Fibroblast of lung (primary cell): ENCODE results near the gene MAN2C1. TPM values are rescaled to one million over a fixed set of nuclear protein-coding genes. Genes with fewer than 3 reads are reported as not detected.

Experiments used
- DNase-seq, 2 donors: peaks; one replicate each; pipeline versions ENCODE4 v3.0.0 to v3.0.0-alpha.2; 2010; ENCODE audit warnings: low read depth in 2 of 2
- H2AFZ ChIP-seq: 2 replicates; pipeline ENCODE4 v1.5.1; 2012; ENCODE audit warnings: low read length, control low read depth, inconsistent platforms
- H3K27ac ChIP-seq: 2 replicates; pipeline ENCODE4 v1.5.1; 2011; ENCODE audit warnings: low read length, control low read depth; ENCODE audit not compliant: insufficient read depth
- H3K27me3 ChIP-seq: 2 replicates; pipeline ENCODE4 v1.5.1; 2011; ENCODE audit warnings: mild to moderate bottlenecking, low read length; ENCODE audit not compliant: control insufficient read depth, insufficient read depth
- H3K36me3 ChIP-seq: 2 replicates; pipeline ENCODE4 v1.5.1; 2011; ENCODE audit warnings: low read length; ENCODE audit not compliant: control insufficient read depth, insufficient read depth
- H3K4me1 ChIP-seq: 2 replicates; pipeline ENCODE4 v1.5.1; 2011; ENCODE audit warnings: low read length; ENCODE audit not compliant: control insufficient read depth, insufficient read depth; ENCODE audit errors: extremely low read depth
- H3K4me2 ChIP-seq: 2 replicates; pipeline ENCODE4 v1.5.1; 2011; ENCODE audit warnings: low read length, control low read depth; ENCODE audit not compliant: insufficient read depth; ENCODE audit errors: extremely low read depth
- H3K4me3 ChIP-seq, 4 experiments: fragments of 200-600 bp in 1 of 4; sonication (generic) in 1 of 4; replicated peaks in 1 of 4; 2 replicates each; pipeline ENCODE4 v1.5.1; 2011 to 2016; ENCODE audit warnings: low read length in 4 of 4, low read depth in 3 of 4, mild to moderate bottlenecking in 3 of 4, control low read depth in 2 of 4, inconsistent platforms in 1 of 4, mixed read lengths in 1 of 4; ENCODE audit not compliant: insufficient read depth in 1 of 4; ENCODE audit errors: control extremely low read depth in 1 of 4
- H3K79me2 ChIP-seq: 2 replicates; pipeline ENCODE4 v1.5.1; 2012; ENCODE audit warnings: mild to moderate bottlenecking, low read length, inconsistent platforms; ENCODE audit not compliant: control insufficient read depth, insufficient read depth
- H3K9ac ChIP-seq: 2 replicates; pipeline ENCODE4 v1.5.1; 2011; ENCODE audit warnings: mild to moderate bottlenecking, low read length, control low read depth; ENCODE audit not compliant: insufficient read depth
- H3K9me3 ChIP-seq: 2 replicates; pipeline ENCODE4 v1.5.1; 2012; ENCODE audit warnings: low read depth, low read length; ENCODE audit not compliant: control insufficient read depth, insufficient read depth
- H4K20me1 ChIP-seq: 2 replicates; pipeline ENCODE4 v1.5.1; 2011; ENCODE audit warnings: low read length; ENCODE audit not compliant: control insufficient read depth, insufficient read depth; ENCODE audit errors: extremely low read depth
- CTCF ChIP-seq, 2 donors: IDR thresholded peaks in 1 of 2; conservative IDR thresholded peaks in 1 of 2; 1 replicate in 1 of 2; 2 replicates in 1 of 2; pipeline ENCODE4 v1.5.1; 2011 to 2012; ENCODE audit warnings: low read length in 2 of 2, control low read depth in 1 of 2, inconsistent platforms in 1 of 2, low read depth in 1 of 2, mild to moderate bottlenecking in 1 of 2
- EZH2 ChIP-seq: IDR thresholded peaks from 2 replicates; pipeline ENCODE4 v1.5.1; 2012; ENCODE audit warnings: low read length, control low read depth, mild to moderate bottlenecking; ENCODE audit errors: missing control alignments
- polyA minus RNA-seq: library from RNA; depleted of rRNA, polyadenylated mRNA; stranded (reverse); fragments of >200 nt; gene quantifications from 2 replicates; pipeline ENCODE4 v1.2.3, GENCODE V29; 2011; ENCODE audit warnings: low replicate concordance
- polyA plus RNA-seq, 2 donors: library from polyadenylated mRNA; depleted of rRNA in 1 of 2; stranded (reverse) in 1 of 2; unstranded in 1 of 2; fragments of >200 nt; gene quantifications; 2 replicates each; pipeline ENCODE4 v1.2.1, GENCODE V29; 2011 to 2012; ENCODE audit warnings: missing spikeins in 1 of 2
- total RNA-seq: library from RNA; depleted of rRNA; stranded (reverse); fragments of >200 nt; gene quantifications from 2 replicates; pipeline ENCODE4 v1.2.1, GENCODE V29; 2014

The MAN2C1 gene
- 94.3 and 124 TPM in 2 replicates for total RNA-seq
- polyA plus RNA-seq: 27.3 and 40.6 TPM in 2 replicates
- 48.6 and 55.3 TPM in 2 replicates for polyA plus RNA-seq (2012)
- polyA minus RNA-seq: 56.2 and 93.4 TPM in 2 replicates

GRCh38 chr15:75367913-75368688 is at the start of gene MAN2C1:
TSS of gene MAN2C1 (minus strand) at chr15:75368607. CDS start at chr15:75368583, 24 bp downstream.
- Histone ChIP-seq H3K9me3 (no peaks in the 10 kb centered on the region), H2AFZ (peak within 1 kb of the TSS; percentile 73), H4K20me1 (no peaks in the 10 kb centered on the region), H3K27me3 (no peaks in the 10 kb centered on the region), H3K4me2 (peak within 1 kb of the TSS; percentile 100), H3K9ac (peak within 1 kb of the TSS; percentile 92), H3K4me1 (peaks cover 9% of the 10 kb centered on the region), H3K79me2 (peaks cover 8% of the 10 kb centered on the region), H3K4me3 (peak within 1 kb of the TSS; percentile 63 to 88 (median 73)), H3K27ac (peak within 1 kb of the TSS; percentile 86), H3K36me3 (peaks cover 15% of the 10 kb centered on the region)
- TF ChIP-seq CTCF (conservative IDR thresholded peaks at IDR 0.05 in 1 of 2, IDR thresholded peaks at IDR 0.05 in 1 of 2; ENCODE audit: low read depth in 1 of 2, low read length in 2 of 2) (peak; percentile 45 to 81), EZH2 (no peak)
- peak; percentile 94 to 96 for DNase-seq

GRCh38 chr15:75416584-75416983 is 48.2 kb upstream of the MAN2C1 start:
- Histone ChIP-seq H3K27ac (no peak overlapping the region), H3K4me2 (no peak overlapping the region), H4K20me1 (no peaks in the 10 kb centered on the region), H3K9ac (no peak overlapping the region), H3K27me3 (no peaks in the 10 kb centered on the region), H3K4me1 (peaks cover 2% of the 10 kb centered on the region), H3K79me2 (no peaks in the 10 kb centered on the region), H3K9me3 (no peaks in the 10 kb centered on the region), H2AFZ (no peak overlapping the region), H3K36me3 (no peaks in the 10 kb centered on the region), H3K4me3 (no peak overlapping the region)
- no peak for DNase-seq
- TF ChIP-seq CTCF (conservative IDR thresholded peaks at IDR 0.05 in 1 of 2, IDR thresholded peaks at IDR 0.05 in 1 of 2; ENCODE audit: low read depth in 1 of 2, low read length in 2 of 2) (no peak), EZH2 (no peak)

- H3K4me1 ChIP-seq: no peaks in the 10 kb centered on the region
- no peaks in the 10 kb centered on the region for H3K9me3 ChIP-seq
- H3K36me3 ChIP-seq: peaks cover 10% of the 10 kb centered on the region
- no peak overlapping the region for H3K4me2 ChIP-seq
- DNase-seq: no peak
- H3K79me2 ChIP-seq: no peaks in the 10 kb centered on the region
- no peak overlapping the region for H2AFZ ChIP-seq
- H3K27me3 ChIP-seq: no peaks in the 10 kb centered on the region
- H3K27ac ChIP-seq: no peak overlapping the region
- peaks cover 3% of the 10 kb centered on the region for H4K20me1 ChIP-seq
- H3K4me3 ChIP-seq: no peak overlapping the region
- TF ChIP-seq CTCF (conservative IDR thresholded peaks at IDR 0.05 in 1 of 2, IDR thresholded peaks at IDR 0.05 in 1 of 2; ENCODE audit: low read depth in 1 of 2, low read length in 2 of 2): no peak
- TF ChIP-seq EZH2: no peak
- no peak overlapping the region for H3K9ac ChIP-seq
Observed at GRCh38 chr15:75410196-75410595, 41.8 kb upstream of the MAN2C1 start.
